AG08395 (cell line): ENCODE results near the gene ASF1B.
"Not testable (repeated sequence)": the region's sequence is repeated elsewhere in the genome, so short reads cannot be mapped to it uniquely, and the experiment has no call there.

Experiments used
- DNase-seq: peaks from one replicate; pipeline ENCODE4 v3.0.0; 2012; ENCODE audit warnings: mixed read lengths, low spot score

Gene ASF1B

GRCh38 chr19:14136509-14137281 is at the start of gene ASF1B:
Gene ASF1B, minus strand, starts transcription at chr19:14136589. Its CDS starts 133 bp downstream, at chr19:14136456.
- peak; percentile 99 for DNase-seq

DNA sequence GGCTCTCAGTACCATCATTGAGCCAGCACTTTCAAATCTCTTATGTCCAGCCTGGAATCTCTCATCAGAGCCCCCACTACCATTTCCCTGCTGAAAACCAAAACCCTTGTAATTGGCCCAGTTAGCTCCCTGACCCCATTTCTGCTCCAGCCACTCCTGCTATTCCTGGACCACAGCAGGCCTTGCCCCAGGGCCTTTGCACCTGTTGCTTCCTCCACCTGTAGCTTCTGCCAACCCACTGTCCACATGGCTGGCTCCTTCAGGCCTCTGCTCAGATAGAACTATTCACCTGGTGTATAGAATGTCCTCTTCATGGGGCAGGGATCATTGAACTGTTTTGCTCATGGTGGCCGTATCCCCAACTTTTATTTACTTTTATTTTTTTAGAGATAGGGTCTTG is 49.3 kb upstream of the ASF1B start:
- DNase-seq, result not testable (repeated sequence)

- no peak for DNase-seq
These were observed 48.8 kb upstream of the ASF1B start for GRCh38 chr19:14185158-14185557.

DNA sequence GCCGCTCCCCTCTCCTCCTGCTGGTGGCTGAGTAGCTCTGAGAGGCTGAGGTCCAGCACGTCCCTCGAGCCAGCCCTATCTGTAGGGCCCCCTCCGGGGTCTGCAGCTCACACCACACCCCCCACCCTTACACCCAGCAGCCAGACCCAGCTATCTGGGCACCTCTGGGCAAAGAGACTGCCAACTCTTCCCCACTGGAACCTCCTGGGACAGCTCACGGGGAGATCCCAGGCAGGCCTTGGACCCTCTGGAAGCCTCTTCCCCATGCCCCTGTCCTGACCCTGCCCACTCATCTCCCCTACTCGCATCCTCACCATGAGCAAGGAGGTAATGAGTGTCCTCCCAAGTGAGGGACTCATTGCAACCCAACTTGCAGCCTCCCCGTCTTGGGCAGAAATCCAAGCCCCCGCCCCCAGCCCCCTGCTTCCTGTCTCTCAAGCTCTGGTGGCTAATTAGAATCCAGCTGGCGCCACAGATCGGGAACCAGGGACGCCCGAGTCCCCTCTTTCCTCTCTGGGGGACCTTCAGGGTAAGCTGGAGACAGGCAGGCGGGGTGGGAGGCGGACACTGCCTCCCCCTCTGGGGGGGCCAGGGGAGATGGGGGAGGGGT is 47.5 kb upstream of the ASF1B start:
- no peak for DNase-seq

- DNase-seq, result no peak
These were observed 46.1 kb upstream of the ASF1B start for GRCh38 chr19:14182476-14182875.

GRCh38 chr19:14181906-14182305 is 45.5 kb upstream of the ASF1B start:
- DNase-seq, result no peak

DNA sequence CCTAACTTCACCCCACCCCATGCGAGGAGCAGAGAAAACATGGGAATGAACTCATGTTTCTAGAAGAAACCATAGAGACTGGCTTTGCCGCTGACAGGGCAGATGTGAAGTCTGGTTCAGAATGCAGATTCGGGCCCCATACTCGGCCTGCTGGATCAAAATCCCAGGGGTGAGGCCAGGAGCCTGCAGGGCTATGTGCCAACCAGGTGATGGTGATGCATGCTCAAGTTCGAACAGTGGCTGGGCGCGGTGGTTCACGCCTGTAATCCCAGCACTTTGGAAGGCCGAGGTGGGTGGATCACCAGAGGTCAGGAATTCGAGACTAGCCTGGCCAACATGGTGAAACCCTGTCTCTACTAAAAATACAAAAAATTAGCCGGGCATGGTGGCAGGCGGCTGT is 44.8 kb upstream of the ASF1B start:
- not testable (repeated sequence) for DNase-seq

DNA sequence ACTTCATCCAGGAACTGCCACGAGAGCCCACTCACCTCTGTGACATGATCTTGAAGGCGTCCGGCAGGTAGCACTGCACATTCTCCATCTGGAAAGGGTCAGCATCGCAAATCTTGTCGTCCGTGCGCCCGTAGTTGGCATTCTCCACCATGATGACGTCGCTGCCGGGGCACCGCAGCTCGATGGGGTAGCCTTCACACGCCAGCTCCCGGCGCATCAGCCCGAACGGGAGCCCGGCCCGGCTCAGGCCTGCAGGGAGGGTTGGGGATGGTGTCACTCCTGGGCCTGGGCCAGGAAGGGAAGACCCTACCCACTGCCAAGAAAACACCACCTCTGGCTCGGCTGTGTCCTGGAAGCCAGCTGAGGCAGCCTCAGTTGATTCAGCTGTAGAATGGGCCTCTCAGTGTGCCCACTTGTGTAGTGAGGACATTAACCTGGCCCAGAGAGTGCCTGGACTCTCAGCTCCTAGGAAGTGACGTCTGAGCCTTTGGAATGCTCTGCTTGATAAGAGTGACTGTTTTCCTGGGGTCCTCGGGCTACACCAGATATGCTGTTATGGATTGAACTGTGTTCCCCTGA is 41.2 kb upstream of the ASF1B start:
- DNase-seq, result no peak

- no peak for DNase-seq
These were observed 39.0 kb upstream of the ASF1B start for GRCh38 chr19:14175351-14175792.

GRCh38 chr19:14174883-14175282 is 38.5 kb upstream of the ASF1B start:
- DNase-seq, result no peak

- no peak for DNase-seq
These were observed 32.6 kb upstream of the ASF1B start for GRCh38 chr19:14168993-14169392.

GRCh38 chr19:14168259-14168972 is 32.0 kb upstream of the ASF1B start:
- DNase-seq, result no peak

DNA sequence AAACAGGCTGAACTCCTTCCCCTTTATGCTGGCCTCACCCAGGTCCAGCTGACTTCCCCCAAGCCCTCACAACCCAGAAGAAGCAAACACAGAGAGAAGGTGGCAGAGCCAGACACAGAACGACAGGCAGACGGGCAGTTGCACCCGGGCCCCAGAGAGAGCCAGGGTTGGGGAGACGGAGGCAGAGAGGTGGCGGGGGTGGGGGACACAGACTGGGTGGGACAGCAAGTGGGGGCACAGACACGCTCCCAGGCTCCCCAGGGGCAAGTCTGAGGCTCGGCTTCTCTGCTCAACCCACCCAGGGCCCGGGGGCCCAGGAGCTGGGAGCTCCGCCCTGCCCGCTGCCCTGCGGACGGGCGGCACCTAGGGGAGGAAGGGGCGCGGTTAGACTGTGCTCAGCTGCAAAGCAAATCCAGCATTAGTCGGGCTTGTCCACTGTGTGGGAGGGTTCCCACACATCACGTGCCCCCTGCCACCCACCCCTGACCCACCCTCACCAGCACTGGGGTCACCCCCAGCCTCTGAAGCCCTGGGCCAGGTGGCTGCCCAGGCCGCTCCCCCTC is 31.3 kb upstream of the ASF1B start:
- no peak for DNase-seq

DNA sequence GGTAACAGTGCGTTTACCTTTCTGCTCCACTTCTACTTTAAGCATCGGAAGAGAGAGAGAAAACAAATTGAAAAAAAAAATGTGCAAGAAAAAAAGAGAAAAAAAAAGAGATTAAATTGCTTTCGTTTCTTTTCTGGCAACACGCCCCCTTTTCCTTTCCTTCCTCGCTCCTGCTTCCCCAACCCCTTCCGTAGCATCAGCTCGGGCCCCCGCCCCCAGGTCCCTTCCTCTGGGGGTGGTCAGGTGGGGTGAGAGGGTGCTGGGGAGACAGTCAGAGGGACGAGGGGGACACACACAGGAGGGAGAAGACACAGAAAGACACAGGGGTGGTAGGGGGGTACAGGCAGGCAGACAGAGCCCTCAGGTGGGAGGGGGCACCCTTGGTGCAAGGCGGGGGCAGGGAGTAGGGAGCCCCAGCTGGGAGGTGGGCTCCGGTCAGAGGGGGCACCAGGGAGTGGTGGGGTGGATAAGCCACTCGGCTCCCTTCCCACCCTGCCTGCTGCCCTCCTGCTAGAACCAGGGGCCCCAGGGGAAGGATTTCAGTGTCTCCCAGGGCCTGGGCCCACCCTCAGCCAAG is 30.7 kb upstream of the ASF1B start:
- DNase-seq, result no peak

DNA sequence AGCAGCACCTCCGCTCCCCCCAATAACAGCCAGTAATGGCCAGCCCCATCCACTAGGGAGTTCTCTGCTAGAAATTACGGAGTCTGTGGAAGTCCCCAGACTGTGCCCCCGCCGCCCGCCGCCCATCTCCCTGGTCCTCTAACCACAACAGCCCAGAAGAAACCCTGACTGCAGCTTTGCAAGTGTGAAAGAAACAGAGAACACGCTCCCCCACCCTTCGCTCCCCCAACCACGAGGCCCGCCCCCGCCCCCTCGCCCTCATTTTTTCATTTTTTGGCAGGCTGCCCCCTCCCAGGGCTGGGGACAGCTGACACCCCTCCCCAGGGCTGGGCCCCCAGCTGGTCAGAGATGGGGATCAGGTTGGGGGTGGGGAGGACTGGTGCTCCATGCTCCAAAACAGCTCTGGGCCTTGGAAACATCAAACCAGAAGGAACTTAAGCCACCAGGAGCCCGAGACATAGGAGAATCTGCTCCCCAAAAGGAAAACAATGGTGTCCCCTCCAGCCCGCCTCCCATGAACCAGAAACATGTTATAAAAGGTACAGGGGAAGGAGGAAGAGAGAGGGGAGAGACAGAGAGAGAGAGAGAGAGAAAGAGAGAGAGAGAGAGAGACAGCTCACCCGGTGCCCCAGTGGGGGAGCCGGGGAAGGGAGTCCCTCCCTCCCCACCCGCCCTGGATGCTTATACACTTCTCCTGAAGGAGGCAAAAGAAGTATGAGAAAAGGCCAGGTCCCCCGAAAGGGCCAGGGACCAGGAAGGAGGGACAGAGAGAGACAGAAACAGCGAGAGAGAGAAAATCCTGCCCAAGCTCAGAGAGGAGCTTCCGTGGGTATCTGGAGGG is 29.8 kb upstream of the ASF1B start:
- no peak for DNase-seq

GRCh38 chr19:14164724-14165493 is 28.5 kb upstream of the ASF1B start:
- DNase-seq, result no peak

DNA sequence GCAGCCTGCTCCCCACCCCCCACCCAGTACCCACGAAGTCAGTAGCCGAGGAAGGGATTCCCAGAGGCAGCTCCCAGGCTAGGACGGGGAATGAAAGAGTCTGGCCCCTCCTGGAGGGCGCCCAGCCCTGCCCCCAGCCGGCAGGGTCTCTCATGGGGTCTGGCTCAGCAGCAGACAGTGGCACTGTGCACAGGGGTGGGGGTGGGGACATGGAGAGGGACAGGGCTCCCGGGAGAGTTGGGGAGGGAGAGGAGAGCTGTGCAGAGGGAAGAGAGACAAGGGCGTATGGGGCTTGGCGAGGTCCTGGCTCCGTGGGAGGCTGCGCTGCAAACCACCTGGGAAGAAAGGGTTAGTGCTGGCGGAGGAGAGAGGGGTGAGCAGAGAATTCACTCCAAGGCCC is 27.7 kb upstream of the ASF1B start:
- DNase-seq, result no peak

DNA sequence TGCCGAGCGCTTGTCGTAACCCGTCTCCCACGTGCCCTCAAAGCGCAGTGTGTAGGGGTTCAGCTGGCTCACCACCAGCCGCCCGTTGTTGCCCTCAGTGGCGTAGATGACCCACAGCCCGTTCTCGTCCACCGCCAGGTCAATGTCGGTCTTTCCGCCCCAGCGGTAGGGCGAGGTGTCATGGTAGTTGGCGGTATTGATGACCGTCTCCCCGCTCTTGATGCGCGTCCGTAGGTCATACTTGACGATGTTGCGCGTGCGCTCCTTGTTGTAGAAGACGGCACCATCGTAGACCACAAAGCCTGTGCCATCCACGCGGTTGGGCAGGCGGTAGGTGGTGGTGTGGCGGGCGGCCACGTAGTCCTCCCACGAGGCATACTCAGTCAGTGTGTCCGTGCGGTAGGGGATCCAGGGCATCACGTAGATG is 26.5 kb upstream of the ASF1B start:
- DNase-seq, result no peak

DNA sequence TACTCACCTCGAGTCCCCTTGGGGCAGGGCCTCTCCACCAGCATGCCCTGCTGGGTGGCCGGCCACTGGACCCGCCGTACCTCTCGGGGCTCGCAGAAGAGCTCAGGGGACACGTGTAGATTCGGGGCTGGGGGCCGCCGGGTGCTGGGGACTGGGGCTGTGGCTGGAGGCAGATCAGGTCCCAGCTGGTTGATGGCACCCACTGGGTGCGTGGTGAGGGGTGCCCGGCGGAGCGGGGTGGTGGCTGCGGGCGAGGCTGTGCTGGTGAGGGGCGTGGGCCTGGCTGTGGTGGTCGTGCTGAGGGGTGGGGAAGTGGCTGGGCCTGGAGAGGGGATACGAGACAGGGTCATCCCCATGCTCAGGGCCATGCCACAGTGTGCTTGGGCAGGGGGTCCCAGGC is 24.9 kb upstream of the ASF1B start:
- DNase-seq, result no peak

- no peak for DNase-seq
These were observed 23.8 kb upstream of the ASF1B start for GRCh38 chr19:14160017-14160703.
